ENCODE measurements around the gene ARRB2.

Gene ARRB2

DNA sequence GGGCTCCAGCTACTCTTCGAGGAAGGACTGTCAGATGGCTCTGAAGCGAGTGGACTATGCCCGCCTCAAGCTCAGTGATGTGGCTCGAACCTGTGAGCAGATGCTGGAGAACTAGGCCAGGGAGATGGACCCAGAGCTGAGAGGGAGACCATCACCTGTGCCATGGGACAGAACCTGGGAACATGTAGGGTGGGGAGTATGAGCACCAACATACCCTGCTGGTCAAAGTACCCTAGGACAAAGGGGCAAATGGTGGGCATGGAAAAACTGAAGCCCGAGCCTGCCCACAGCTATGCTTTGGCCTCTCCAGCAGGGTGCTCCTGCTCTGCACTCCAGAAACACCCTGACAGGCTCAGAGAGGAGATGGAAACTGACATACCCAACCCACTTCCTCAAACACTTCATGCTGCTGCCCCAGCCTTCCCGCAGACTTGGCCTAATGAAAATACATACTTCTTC is 22.7 kb downstream of the ARRB2 start:
- DNase-seq: no peak

DNA sequence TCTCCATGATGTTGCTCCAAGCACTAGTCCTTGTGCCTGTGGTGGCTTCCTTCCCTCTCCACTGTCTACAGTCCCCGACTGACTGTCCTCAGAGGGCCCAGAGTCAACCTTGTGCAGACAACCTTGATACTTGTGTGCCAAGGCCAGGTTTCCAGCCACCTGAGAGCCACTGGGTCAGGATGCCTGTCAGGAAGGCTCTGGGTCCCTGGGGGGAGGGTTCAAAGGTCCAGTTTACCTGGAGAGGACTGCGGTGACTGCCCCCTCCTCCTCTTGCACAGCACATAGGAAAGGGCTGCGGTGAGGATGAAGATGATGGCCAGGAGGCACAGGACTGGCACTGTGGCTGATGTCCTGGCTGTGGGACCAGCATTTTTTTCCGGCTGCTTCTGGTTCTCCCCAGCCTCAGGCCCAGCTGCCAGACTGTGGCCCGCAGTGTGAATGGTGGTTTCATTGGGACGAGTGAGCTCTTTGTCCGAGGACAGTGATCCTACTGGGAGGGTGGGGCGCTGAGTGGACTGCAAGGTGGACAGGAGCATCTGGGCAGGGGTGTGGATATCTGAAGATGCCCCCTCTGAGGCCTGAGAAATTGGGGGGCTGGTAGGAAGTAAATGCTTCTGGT is 24.5 kb downstream of the ARRB2 start:
- DNase-seq: no peak

DNA sequence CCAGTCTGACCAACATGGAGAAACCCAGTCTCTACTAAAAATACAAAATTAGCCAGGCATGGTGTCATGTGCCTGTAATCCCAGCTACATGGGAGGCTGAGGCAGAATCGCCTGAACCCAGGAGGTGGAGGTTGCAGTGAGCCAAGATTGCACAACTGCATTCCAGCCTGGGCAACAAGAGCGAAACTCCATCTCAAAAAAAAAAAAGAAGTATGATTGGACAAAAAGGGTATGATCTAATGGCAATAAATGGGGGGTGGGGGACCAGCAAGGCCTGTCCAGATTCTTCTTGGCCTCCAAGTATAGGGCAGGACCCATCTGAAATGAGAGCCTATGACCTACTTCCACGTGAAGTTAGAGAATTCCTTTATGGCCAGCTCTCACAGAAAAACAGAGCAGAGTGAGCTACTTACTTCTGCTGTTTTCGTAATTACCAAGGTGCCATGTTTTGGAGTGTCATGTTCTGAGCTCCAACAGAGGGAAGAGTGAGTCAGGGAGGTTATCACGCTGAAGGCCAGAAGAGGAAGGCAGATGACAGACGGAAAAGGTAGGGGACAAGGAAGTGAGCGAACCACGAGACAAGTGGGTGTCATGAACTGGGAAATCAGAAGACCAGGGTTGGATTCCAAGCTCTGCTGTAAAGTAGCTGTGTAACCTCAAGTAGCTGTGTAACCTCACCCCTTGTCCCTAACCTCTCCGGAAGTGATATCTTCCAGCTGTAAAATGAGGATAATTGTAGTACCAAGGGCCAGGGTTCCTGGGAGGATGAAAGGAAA is 25.6 kb downstream of the ARRB2 start:
- no peak for DNase-seq

DNA sequence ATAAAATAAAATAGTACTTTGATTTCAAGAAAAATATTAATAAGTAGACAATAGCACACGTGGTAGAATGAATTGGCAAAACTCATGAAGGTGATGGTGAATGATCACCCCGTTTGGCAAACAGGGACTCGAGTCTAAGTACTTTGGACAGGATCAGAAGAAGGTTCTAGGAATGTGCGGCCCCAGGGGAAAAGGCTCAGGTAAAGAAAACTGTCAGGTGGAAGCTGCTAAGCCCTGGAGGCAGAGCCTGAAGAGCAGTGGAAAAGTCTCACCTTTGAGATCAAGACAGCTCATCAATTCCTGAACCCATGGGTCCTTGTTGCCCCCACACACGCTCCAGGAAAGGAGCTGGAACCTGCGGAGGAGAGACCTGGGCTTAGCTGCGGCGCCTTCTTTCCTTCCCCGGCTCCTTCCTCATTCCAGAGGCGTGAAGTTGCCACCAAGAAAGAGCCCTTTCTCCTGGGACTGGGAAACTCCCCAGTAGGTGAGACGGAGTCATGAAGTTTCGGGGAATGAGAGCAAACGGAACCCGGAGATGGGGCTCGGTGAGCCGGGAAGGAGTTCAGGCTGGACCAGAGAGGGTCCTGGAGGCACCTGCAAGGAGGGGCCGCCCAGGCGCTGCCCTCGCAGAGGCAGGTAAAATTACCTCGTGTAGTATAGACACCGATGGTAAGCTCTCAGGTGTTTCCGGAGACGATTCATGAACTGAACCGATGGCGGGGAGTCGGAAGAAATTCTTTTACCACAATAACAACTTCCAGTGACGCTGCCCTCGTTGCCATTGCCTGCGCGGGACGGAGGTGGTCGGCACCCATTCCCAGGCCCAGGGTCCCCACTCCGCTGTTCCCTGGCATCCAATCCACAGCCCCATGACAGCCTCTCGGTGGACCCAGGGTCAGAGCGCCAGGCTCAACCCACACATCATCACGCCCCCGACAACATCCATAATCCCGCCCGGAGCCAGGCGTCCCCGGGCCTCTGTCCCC is 28.0 kb downstream of the ARRB2 start:
- DNase-seq: peak; percentile 23

DNA sequence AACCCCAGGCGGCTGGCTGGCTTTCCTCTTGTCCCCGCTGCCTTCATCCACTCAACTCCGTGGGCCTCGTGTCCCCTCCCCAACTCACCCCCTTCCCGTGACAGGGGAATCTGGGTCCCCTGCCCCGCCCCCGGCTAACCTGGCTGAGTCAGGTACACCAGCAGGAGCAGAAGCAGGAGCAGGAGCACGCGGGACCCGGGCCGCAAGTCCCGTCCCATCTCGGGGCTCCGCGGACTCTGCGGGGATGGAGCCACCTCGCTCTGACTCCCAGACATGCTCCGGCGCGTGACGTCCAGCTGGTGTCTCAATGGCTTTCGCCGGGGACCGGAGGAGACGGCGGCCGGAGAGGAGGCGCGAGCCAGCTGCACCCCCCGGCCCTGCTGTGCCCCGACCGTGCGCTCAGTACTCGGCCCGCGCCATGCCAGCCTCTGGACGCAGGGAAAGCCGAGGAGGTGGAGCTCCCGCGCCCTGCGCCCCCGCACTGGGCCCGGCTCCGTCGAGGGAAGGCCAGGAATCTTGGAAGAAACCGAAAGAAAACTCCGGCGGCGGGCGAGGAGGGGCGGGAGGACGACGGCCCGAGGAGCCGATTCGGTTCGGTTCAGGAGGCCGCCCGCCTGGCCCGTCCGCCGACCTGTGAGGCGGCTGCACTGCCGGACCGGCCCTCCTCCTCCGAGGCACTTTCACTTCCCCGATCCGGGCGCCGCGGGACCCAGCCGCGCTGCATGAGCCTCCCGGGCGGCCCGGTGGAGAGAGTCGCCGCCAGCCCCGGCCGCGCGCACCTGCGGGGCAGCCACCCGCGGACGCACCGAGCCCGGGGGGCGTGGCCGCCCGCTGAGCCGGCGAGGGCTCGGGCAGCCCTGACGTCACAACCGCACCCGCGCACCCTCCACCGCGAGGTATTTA is 28.9 kb downstream of the ARRB2 start, which contains the start of the genes CXCL16 and ZMYND15:
Gene CXCL16, minus strand, starts transcription at position 807 of the 903 bp plus-strand sequence. Its CDS starts 589 bp downstream, at position 218.
Gene ZMYND15, plus strand, starts transcription at position 712 of the 903 bp plus-strand sequence. CDS start 716 bp downstream, outside the sequence.
- DNase-seq: peak; percentile 31

DNA sequence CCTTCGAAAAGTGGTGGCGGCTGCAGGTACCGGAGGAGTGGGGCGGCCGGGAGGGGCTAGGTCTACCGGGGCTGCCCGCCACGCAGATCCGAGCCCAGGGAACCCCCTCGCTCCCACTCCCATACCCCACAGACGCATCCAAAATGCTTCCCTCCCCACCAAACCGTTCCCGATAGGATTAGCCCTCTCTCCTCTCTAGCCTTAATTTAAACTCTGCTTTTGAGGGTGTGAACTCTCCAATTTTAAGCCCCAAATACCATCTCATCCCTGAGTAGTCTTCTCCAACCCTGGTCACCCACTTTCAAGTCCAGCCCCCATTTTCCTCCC is 29.6 kb downstream of the ARRB2 start:
- DNase-seq: no peak

DNA sequence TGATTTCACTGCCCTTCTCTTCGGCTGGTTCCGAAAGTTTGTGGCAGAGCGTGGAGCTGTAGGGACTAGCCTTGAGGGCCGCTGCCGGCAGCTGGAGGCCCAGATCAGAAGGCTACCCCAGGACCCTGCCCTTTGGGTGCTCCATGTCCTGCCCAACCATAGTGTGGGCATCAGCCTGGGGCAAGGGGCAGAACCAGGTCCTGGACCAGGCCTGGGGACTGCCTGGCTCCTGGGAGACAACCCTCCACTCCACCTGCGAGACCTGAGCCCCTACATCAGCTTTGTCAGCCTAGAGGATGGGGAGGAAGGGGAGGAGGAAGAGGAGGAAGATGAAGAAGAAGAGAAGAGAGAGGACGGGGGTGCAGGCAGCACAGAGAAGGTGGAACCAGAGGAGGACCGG is 30.2 kb downstream of the ARRB2 start:
- DNase-seq: no peak

DNA sequence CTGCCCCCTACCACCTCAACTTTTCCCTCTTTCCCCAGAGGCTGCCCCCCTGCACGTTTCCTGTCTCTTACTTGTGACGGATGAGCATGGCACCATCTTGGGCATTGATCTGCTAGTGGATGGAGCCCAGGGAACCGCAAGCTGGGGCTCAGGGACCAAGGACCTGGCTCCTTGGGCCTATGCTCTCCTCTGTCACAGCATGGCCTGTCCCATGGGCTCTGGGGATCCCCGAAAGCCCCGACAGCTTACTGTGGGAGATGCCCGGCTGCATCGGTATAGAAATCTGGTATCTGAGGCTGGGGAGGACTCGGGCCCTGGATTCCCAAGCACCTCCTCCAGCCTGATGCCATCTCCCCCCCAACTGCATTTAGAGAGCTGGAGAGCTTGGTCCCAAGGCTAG is 31.1 kb downstream of the ARRB2 start:
- DNase-seq: no peak

DNA sequence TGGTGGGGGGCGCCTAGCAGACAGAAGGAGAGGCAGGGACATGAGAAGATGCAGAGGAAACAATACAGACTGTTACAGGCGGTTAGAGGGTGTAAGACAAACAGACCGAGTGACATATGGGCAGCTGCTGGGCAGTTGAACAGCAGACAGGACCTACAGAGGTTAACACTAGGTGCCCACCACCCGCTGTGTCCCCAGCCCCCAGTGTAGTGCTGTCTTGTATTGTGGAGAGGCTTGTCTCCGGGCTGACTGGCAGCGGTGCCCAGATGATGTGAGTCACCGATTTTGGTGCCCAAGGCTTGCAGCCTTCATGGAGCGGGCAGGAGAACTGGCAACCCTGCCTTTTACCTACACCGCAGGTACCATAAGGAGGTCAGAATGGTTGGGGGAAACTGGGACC is 31.7 kb downstream of the ARRB2 start:
- DNase-seq: no peak

DNA sequence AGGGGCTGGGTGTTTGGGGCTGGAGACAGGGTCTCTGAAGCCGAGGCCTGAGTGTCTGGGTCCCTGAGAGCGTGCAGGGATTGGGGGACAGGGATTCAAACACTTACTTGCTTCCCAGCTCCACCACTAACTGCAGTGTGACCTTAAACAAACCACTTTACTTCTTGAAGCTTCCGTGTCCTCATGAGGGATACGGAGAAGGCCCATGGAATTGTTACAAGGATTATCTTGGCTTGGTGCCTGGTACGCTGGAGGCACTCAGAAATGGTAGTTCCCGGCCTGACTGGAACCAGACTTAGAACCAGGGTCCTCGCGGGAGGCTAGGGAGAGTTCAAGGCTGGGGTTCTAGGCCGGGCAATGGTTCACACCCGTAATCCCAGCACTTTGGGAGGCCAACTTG is 32.2 kb downstream of the ARRB2 start:
- no peak for DNase-seq

DNA sequence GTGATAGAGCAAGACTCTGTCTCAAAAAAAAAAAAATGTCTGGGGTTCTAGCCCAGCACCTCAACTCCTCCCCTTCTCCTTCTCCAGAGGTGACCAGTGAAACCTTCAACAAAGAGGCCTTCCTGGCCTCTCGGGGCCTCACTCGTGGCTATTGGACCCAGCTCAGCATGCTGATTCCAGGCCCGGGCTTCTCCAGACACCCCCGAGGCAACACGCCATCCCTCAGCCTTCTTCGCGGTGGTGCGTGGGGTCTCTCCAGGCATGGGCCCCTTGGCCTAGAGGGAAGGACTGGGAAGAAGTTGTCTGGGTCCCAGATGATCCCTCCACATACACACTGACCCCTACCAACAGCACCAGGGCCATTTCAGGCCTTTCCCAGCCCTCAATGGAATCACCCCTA is 32.8 kb downstream of the ARRB2 start:
- DNase-seq: no peak

DNA sequence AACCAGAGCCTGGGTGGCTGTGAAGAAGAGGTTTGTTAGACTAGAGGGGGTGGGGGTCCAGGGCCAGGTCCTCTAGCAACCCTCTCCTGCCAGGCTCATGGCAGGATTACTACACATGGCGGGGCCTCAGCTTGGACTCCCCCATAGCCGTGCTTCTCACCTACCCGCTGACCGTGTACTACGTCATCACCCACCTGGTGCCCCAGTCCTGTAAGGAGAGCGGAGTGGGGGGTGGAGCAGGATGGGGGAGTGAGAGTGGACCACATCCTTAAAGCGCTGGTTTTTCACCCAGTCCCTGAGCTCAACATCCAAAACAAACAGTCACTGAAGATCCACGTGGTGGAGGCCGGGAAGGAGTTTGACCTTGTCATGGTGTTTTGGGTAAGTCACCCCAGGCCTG is 33.5 kb downstream of the ARRB2 start:
- DNase-seq: no peak

DNA sequence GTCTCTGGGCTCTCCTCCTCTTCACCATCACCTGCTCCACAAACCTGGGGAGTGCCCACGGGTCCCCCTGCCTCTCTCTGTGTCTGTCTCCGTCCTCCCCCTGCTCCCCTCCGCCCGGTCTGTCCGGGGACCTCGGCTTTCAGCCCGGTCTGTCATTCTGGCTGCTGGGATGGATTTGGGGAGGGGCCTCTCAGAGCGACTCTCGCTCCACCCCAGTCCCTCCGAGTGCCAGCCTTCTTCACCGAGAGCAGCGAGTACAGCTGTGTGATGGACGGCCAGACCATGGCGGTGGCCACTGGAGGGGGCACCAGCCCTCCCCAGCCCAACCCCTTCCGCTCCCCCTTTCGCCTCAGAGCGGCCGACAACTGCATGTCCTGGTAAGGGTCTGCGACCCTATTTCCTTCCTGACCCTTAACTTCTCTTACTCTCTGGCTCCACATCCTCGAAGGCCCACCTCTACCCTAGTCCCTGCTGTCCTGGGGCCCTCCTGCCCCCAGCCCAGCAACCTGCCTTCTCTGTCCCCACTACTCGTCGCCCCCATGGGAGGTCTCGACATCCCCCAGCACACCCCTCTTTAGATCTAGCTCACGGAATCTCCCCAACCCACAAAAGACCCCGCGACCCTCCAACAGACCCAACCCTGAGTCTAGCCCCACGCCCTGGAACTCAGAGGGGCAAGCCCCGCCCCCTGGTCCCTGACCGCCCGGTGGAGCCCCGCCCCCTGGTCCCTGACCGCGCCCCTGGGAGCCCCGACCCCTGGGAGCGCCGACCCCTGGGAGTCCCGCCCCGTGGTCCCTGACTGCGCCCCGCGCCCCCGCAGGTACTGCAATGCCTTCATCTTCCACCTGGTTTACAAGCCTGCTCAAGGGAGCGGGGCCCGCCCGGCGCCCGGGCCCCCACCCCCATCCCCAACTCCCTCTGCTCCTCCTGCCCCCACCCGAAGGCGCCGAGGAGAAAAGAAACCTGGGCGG is 34.9 kb downstream of the ARRB2 start:
- no peak for DNase-seq

DNA sequence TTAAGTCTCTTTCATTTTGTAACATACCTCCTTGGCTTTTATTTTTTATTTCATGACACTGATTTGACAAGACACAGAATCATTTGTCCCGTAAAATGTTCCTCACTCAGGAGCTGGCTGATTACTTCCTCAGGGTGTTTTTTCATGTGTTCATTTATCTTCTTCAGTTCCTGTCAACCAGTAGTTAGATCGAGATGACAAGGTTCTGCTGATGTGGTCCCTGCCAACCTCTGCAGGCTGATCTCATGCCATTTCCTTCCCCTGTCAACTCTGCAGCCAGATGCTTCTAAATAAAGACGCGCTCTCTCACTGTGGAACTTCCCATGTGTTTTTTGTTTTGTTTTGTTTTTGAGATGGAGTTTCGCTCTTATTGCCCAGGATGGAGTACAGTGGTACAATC is 37.4 kb downstream of the ARRB2 start:
- DNase-seq: no peak

DNA sequence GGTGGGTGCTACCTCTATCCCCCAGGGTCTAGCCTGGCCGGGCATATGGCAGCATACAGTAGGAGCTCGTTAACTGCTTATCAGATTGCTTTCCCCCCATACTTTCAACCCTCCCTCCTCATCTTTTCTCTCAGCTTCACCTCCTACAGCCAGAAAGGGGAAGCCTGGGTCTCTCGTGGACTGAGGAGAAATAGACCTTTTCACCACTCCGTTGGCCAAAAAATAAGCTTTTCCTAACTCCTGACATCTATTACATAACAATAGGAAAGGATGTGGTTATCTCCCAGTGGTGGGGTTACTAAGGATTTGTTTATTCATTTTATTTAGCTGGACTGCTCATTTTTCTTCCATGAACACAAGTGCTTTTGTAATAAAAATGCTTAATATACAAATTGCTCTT is 38.3 kb downstream of the ARRB2 start:
- DNase-seq: no peak

DNA sequence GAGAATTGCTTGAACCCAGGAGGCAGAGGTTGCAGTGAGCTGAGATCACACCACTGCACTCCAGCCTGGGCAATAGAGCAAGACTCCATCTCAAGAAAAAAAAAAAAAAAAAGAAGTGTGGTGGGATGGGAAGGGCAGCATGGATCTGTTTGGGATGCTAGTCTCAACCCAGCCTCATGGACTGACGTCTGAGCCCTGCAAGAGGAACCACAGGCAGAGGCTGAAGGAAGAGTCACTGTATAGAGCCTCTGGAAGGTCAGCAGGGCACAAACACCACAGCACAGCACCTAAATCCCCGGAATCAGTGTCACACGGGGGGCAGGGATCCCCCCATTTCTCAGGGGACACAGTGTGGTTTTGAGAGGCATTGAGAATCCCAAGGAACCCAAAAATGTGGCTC is 40.2 kb downstream of the ARRB2 start:
- DNase-seq: no peak

DNA sequence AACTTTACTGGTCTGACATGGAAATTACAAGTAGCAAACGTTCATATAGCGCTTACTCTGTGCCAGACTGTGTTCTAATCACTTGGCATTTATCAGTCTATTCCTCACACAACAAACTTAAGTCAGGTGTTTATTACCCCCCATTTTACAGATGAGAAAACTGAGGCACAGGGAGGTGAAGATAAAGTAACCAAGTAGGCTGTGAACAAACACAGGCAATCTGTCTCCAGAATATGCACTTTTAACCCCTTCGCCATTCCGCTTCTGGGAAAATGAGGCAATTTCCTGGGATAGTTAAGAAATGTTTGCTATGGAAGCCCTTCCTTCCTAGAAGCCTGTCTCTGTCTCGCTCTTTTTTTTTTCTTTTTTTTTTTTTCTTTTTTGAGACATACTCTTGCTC is 41.5 kb downstream of the ARRB2 start:
- DNase-seq: no peak

DNA sequence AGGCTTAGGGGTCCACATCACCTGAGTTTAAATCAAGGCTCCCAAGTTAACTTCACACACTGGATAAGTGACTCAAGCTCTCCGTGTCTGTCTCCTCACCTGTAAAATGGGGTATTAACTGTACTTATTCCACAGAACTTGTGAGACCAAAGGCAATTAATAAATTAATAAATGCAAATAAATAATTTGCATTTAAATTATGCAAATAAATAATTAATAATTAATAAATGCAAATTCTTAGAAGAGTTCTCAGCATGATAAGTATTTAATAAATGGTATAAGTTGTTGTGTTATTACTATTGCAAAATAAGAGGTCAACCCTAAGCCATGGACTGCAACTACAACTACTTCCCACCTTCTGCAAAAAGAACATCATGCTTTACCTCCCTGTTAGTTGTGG is 43.0 kb downstream of the ARRB2 start:
- DNase-seq: no peak

DNA sequence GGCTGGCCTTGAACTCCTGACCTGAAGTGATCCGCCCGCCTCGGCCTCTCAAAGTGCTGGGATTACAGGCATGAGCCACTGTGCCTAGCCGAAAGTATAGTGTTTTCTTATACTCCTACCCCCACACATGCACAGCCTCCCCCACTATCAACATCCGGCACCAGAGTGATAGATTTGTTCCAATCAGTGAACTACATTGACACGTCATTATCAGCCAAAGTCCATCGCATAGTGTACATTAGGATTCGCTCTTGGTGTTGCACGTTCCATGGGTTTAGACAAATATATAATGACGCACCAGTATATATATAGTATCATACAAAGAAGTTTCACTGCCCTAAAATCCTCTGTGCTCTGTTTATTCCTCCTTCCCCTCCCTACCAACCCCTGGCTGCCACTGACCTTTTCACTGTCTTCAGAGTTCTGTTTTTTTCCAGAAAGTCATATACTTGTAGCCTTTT is 49.4 kb downstream of the ARRB2 start:
- DNase-seq: no peak

DNA sequence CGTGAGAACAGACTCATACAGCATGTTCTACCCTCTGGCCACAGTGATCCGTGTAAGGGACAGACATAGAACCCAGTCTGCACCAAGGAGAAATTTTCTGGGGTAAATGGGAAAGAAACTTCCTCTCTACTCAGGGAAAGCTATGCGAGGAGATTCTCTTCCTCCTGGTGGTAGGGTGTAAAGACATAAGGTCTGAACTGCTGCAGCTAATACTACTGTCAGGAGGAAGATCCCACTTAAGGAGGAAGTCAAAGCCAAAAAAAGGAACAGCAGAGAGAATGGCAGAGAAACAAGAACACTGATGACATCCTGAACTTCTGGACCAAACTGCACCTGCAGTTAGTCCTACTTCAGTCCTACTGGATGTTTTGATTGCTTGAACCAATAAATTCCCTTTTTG is 54.2 kb downstream of the ARRB2 start:
- no peak for DNase-seq

DNA sequence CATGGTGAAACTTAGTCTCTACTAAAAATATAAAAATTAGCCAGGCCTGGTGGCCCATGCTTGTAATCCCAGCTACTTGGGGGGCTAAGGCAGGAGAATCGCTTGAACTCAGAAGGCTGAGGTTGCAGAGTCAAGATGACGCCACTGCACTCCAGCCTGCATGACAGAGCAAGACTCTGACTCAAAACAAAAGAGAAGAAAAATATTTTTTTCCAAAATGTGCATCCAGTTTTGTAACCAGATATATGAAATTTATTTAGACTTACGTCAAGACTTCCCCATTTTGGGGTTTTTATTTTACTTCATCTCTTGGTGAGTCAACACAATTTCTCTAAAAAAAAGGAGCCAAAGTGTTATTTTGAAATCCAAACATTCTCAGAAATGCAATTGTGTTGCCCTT is 55.8 kb downstream of the ARRB2 start:
- DNase-seq: no peak

Data from kidney glomerular epithelial cell (primary cell).